ENCODE measurements around the gene TRPM5. TPM values are rescaled to one million over a fixed set of nuclear protein-coding genes. Genes with fewer than 3 reads are reported as not detected.

The TRPM5 gene
- total and polyA plus RNA-seq, 9 of the 15 experiments (the other 6 are each of a cell fraction or from before 2014, with no cell fraction given) = not detected

DNA sequence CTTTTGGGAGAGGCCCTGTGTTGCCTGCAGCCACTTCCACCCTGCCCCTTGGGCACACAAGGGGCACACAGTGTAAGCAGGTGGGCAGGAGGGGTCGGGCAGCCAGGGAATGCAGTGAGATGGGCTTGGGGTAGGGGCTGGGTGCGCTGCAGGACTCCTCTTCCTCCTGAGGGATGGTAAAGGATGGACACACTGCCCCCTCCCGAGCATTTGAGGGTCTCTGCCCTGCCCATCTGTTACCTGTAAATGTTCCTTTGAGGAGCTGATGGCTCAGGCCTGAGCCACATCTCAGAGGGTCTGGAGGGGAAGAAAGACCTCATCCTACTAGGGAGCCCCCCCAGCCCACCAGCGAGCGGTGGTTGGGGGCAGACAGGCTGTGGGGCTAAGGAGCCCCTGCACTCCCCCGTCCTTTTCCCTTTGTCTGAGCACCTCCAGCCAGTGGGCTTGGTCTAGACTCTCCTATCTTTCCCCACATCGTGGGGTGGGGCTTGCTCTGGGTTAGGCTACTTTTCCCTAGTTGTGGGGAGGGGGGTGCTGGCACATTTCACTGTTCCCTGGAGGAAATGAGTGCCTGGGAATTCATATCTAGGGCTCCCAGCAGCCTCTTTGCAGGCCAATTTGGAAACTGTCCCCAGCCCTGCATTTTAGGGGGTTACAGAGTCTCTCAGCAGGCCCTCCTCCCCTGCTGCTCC, 45.5 kb downstream of the TRPM5 start (continued):
- no peak for TF ChIP-seq CBX2 (IDR thresholded peaks at IDR 0.05; ENCODE audit: insufficient read depth, low read length, poor library complexity, severe bottlenecking)
- TF ChIP-seq FOS (IDR thresholded peaks at IDR 0.05; ENCODE audit: extremely low read depth, insufficient read length) = no peak
- no peak for TF ChIP-seq GABPA (tag; conservative IDR thresholded peaks at IDR 0.05; ENCODE audit: low read depth)
- no peak for TF ChIP-seq ZNF140 (CRISPR knock-in tag; IDR thresholded peaks at IDR 0.05)
- TF ChIP-seq SRSF3 (IDR thresholded peaks at IDR 0.05; ENCODE audit: insufficient read depth, low read length) = no peak
- no peak for TF ChIP-seq SP1 (CRISPR knock-in tag; IDR thresholded peaks at IDR 0.05)
- no peak for TF ChIP-seq TRIM24 (IDR thresholded peaks at IDR 0.05)
- TF ChIP-seq E2F6 (IDR thresholded peaks at IDR 0.05; ENCODE audit: borderline replicate concordance in 1 of 2, extremely low read depth in 1 of 2, insufficient read depth in 1 of 2, insufficient read length in 1 of 2, low read depth in 1 of 2, low read length in 1 of 2, poor library complexity in 1 of 2, severe bottlenecking in 1 of 2) = no peak
- no peak for TF ChIP-seq ETV5 (CRISPR knock-in tag; IDR thresholded peaks at IDR 0.05; ENCODE audit: low read depth)
- no peak for TF ChIP-seq ZBTB12 (CRISPR knock-in tag; IDR thresholded peaks at IDR 0.05)
- peak in 1 of 2 experiments; percentile 98; a peak in 2 of 4 replicates for TF ChIP-seq MLLT1 (IDR thresholded peaks at IDR 0.05)
- no peak for TF ChIP-seq MECOM (CRISPR knock-in tag; IDR thresholded peaks at IDR 0.05)
- TF ChIP-seq ZHX1 (conservative IDR thresholded peaks at IDR 0.05; ENCODE audit: low read length) = no peak
- TF ChIP-seq, protein P1, sequence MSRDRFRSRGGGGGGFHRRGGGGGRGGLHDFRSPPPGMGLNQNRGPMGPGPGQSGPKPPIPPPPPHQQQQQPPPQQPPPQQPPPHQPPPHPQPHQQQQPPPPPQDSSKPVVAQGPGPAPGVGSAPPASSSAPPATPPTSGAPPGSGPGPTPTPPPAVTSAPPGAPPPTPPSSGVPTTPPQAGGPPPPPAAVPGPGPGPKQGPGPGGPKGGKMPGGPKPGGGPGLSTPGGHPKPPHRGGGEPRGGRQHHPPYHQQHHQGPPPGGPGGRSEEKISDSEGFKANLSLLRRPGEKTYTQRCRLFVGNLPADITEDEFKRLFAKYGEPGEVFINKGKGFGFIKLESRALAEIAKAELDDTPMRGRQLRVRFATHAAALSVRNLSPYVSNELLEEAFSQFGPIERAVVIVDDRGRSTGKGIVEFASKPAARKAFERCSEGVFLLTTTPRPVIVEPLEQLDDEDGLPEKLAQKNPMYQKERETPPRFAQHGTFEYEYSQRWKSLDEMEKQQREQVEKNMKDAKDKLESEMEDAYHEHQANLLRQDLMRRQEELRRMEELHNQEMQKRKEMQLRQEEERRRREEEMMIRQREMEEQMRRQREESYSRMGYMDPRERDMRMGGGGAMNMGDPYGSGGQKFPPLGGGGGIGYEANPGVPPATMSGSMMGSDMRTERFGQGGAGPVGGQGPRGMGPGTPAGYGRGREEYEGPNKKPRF (IDR thresholded peaks at IDR 0.05; ENCODE audit: low read depth, low read length) = no peak

Data from K562 (cell line).